Kidney epithelial cell (primary cell): ENCODE data around the gene MRGPRD. TPM values are rescaled to one million over a fixed set of nuclear protein-coding genes. Genes with fewer than 3 reads are reported as not detected.

Experiments
- DNase-seq: peaks from one replicate; pipeline ENCODE4 v3.0.0-alpha.2; 2010; ENCODE audit warnings: low read depth
- H3K27me3 ChIP-seq: 2 replicates; pipeline ENCODE4 v1.6.0; 2011; ENCODE audit warnings: low read length; ENCODE audit not compliant: control insufficient read depth, insufficient read depth
- H3K36me3 ChIP-seq: 2 replicates; pipeline ENCODE4 v1.5.1; 2011; ENCODE audit warnings: low read length; ENCODE audit not compliant: control insufficient read depth, insufficient read depth
- H3K4me3 ChIP-seq: 2 replicates; pipeline ENCODE4 v1.5.1; 2011; ENCODE audit warnings: low read depth, mild to moderate bottlenecking, control low read depth, low read length
- total RNA-seq: library from RNA; depleted of rRNA; stranded (reverse); fragments of >200 nt; gene quantifications from 2 replicates; pipeline ENCODE4 v1.2.3, GENCODE V29; 2015
- TF ChIP-seq, protein P1 (sequence below): IDR thresholded peaks from 2 replicates; pipeline ENCODE4 v1.5.1; 2011; ENCODE audit warnings: mild to moderate bottlenecking, moderate library complexity, low read length, control low read depth, inconsistent platforms; ENCODE audit not compliant: insufficient read depth, poor library complexity, severe bottlenecking

Gene MRGPRD
- total RNA-seq, 1 donor from 2014 or later, result not detected

DNA sequence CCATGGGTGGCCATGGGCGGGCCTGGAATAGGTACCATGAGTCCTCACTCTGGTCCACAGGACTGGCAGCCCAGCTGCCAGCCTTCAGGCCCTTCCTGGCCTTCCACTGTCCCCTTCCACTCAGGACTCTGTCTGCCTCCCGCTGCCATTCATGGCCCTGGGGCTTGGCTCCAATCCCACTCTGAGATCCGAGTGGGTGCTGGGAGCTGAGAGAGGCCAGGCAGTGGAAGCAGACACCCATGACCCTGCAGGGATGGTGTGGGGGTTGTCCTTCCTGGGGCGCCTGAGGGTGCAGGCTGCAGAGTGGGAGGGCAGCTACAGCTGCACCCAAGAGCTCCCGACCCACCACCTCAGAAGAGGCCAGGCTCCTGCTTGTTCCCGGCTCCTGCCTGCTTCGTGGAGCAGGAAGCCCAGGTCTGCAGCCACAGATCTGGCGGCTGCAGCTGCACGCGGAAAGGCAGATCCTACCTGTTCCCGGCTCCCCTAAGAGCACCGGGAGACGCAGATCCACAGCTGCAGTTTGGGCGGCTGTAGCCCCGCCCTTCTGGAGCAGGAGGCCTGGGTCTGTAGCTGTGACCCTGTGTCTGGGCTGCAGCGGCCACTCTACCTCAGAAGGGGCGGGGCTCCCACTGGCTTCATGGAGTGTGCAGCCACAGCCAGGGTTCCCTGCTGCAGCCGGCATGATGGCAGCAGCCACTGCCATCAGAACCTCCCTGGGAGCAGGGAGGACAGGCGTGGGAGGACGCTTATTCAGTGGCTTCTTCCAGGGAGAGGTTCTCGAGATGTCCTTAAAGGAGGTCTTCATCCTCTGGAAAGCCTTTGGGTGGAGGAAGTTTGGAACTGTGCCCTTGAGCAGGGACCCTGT is 49.6 kb downstream of the MRGPRD start:
- no peaks in the 10 kb centered on the region for H3K27me3 ChIP-seq
- no peak for DNase-seq

More for the DNA sequence above, 49.6 kb downstream of the MRGPRD start:
- Histone ChIP-seq H3K36me3 (peaks cover 1% of the 10 kb centered on the region), H3K4me3 (no peak overlapping the region)
- TF ChIP-seq, protein P1, sequence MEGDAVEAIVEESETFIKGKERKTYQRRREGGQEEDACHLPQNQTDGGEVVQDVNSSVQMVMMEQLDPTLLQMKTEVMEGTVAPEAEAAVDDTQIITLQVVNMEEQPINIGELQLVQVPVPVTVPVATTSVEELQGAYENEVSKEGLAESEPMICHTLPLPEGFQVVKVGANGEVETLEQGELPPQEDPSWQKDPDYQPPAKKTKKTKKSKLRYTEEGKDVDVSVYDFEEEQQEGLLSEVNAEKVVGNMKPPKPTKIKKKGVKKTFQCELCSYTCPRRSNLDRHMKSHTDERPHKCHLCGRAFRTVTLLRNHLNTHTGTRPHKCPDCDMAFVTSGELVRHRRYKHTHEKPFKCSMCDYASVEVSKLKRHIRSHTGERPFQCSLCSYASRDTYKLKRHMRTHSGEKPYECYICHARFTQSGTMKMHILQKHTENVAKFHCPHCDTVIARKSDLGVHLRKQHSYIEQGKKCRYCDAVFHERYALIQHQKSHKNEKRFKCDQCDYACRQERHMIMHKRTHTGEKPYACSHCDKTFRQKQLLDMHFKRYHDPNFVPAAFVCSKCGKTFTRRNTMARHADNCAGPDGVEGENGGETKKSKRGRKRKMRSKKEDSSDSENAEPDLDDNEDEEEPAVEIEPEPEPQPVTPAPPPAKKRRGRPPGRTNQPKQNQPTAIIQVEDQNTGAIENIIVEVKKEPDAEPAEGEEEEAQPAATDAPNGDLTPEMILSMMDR, result no peak

Other genes with a start within 250 kb of the MRGPRD start
- 3.8 and 7.7 TPM in 2 replicates for gene TESMIN, start 229.5 kb downstream of the MRGPRD start, total RNA-seq
- 14.0 and 15.4 TPM in 2 replicates for gene CPT1A, start 139.1 kb downstream of the MRGPRD start, total RNA-seq
- gene MRPL21, start 77.2 kb downstream of the MRGPRD start, total RNA-seq, result 84.3 and 87.4 TPM in 2 replicates
- 12.4 and 22.6 TPM in 2 replicates for gene IGHMBP2, start 77.1 kb downstream of the MRGPRD start, total RNA-seq
- gene MRGPRF, start 32.3 kb upstream of the MRGPRD start, total RNA-seq, result 0.34 and 1.2 TPM in 2 replicates
- gene TPCN2, start 67.9 kb upstream of the MRGPRD start, total RNA-seq, result 8.9 and 10.2 TPM in 2 replicates
- gene SMIM38, start 174.9 kb upstream of the MRGPRD start, total RNA-seq, result 0.34 TPM in 1 of 2 replicates, not detected in the other